K562 (cell line): ENCODE data around the gene SLC35B1. TPM values are rescaled to one million over a fixed set of nuclear protein-coding genes. Genes with fewer than 3 reads are reported as not detected.
"Not testable (repeated sequence)": the region's sequence is repeated elsewhere in the genome, so short reads cannot be mapped to it uniquely, and the experiment has no call there.

Experiments
- ATAC-seq: fragments of 200-7000 bp; cut with Tn5 transposase; 3 replicates; pipeline ENCODE4 v1.9.1; 2020; ENCODE audit warnings: moderate library complexity
- BruUV-seq: library from RNA; stranded (reverse); fragments of 400-500 nt; replicated peaks from 2 replicates; lab custom pipeline; 2021; lab: Mats Ljungman, UMichigan
- CTCF ChIA-PET: fragments of 300-600 bp; formaldehyde crosslinking; extraction: SDS; loops from one replicate; lab custom pipeline; 2021; ENCODE audit warnings: low intra/inter-chr PET ratio; lab: Yijun Ruan, JAX
- POLR2A ChIA-PET: fragments of 300-600, 350-650 bp; sonication (Branson Sonifier 250); formaldehyde crosslinking; extraction: SDS; loops from one replicate; lab custom pipeline; 2021; ENCODE audit warnings: antibody characterized with exemption, inconsistent platforms; lab: Yijun Ruan, JAX
- DNase-seq, 4 experiments: peaks; one replicate each; pipeline versions ENCODE4 v3.0.0 to v3.0.0-alpha.2; 2011 to 2018; ENCODE audit warnings: low spot score in 3 of 4, mixed read lengths in 3 of 4; ENCODE audit errors: extremely low read depth in 1 of 4
- FAIRE-seq: peaks from 2 replicates; lab custom pipeline; 2011; peaks lifted over from hg19 to GRCh38; lab: Jason Lieb, UNC
- H2AFZ ChIP-seq: 2 replicates; pipeline ENCODE4 v1.6.0; 2011; ENCODE audit warnings: low read depth, low read length, control low read depth, inconsistent platforms
- H3K27ac ChIP-seq: fragments of 200-600 bp; 3 replicates; pipeline ENCODE4 v1.8.0; 2011; ENCODE audit warnings: low read depth, mild to moderate bottlenecking, control low read depth, inconsistent platforms, low read length, moderate library complexity, mixed read lengths; ENCODE audit errors: extremely low read depth
- H3K27me3 ChIP-seq, 2 experiments: fragments of 300-600 bp in 1 of 2; 2 replicates in 1 of 2; 3 replicates in 1 of 2; pipeline versions ENCODE4 v1.6.0 to v1.8.0; 2011; ENCODE audit warnings: inconsistent platforms in 2 of 2, low read length in 2 of 2, mild to moderate bottlenecking in 1 of 2, mixed read lengths in 1 of 2, moderate library complexity in 1 of 2; ENCODE audit not compliant: control insufficient read depth in 2 of 2, insufficient read depth in 2 of 2
- H3K36me3 ChIP-seq: fragments of 300-600 bp; 3 replicates; pipeline ENCODE4 v1.8.0; 2011; ENCODE audit warnings: mild to moderate bottlenecking, low read length, inconsistent platforms; ENCODE audit not compliant: control insufficient read depth, insufficient read depth
- H3K4me1 ChIP-seq, 2 experiments: fragments of 200-600 bp in 1 of 2; replicated peaks in 1 of 2; 2 replicates in 1 of 2; 3 replicates in 1 of 2; pipeline versions ENCODE4 v1.5.1 to v1.8.0; 2011; ENCODE audit warnings: inconsistent platforms in 2 of 2, low read length in 2 of 2, mild to moderate bottlenecking in 1 of 2, mixed read lengths in 1 of 2, moderate library complexity in 1 of 2; ENCODE audit not compliant: control insufficient read depth in 2 of 2, insufficient read depth in 2 of 2
- H3K4me2 ChIP-seq: 2 replicates; pipeline ENCODE4 v1.6.1; 2011; ENCODE audit warnings: low read length, control low read depth, inconsistent platforms, mixed read lengths; ENCODE audit not compliant: insufficient read depth
- H3K4me3 ChIP-seq: fragments of 200-600 bp; sonication (generic), shearing (Covaris generic); 2 replicates; pipeline ENCODE4 v1.5.1; 2016; ENCODE audit warnings: control low read depth, inconsistent platforms
- H3K79me2 ChIP-seq: fragments of 200-600 bp; 3 replicates; pipeline ENCODE4 v1.8.0; 2011; ENCODE audit warnings: low read length, inconsistent platforms; ENCODE audit not compliant: control insufficient read depth, insufficient read depth
- H3K9ac ChIP-seq, 2 experiments: 2 replicates each; pipeline versions ENCODE4 v1.6.0 to v1.6.1; 2011; ENCODE audit warnings: low read depth in 2 of 2, low read length in 2 of 2, control low read depth in 1 of 2, inconsistent platforms in 1 of 2, mild to moderate bottlenecking in 1 of 2, mixed read lengths in 1 of 2; ENCODE audit not compliant: insufficient read depth in 1 of 2
- H3K9me1 ChIP-seq: one replicate; pipeline ENCODE4 v1.6.0; 2011; ENCODE audit warnings: inconsistent platforms, mild to moderate bottlenecking, low read length, moderate library complexity; ENCODE audit not compliant: control insufficient read depth, insufficient read depth
- H3K9me3 ChIP-seq: replicated peaks from 2 replicates; pipeline ENCODE4 v1.5.1; 2011; ENCODE audit warnings: low read depth, low read length, inconsistent platforms; ENCODE audit not compliant: control insufficient read depth, insufficient read depth
- H4K20me1 ChIP-seq: replicated peaks from 2 replicates; pipeline ENCODE4 v1.6.1; 2011; ENCODE audit warnings: low read length, inconsistent platforms, mixed read lengths; ENCODE audit not compliant: control insufficient read depth, insufficient read depth
- NR2C1 ChIP-seq, 2 experiments: fragments of 450-650 bp; IDR thresholded peaks; 2 replicates each; pipeline ENCODE4 v1.6.1; 2017; ENCODE audit warnings: mild to moderate bottlenecking in 2 of 2, antibody characterized with exemption in 1 of 2, inconsistent platforms in 1 of 2, missing compliant biosample characterization in 1 of 2, missing genetic modification characterization in 1 of 2
- ZC3H8 ChIP-seq: fragments of 450-650 bp; IDR thresholded peaks from 2 replicates; pipeline ENCODE4 v1.6.1; 2017
- WGBS: fragments of 100-300 bp; shearing (Covaris generic); methylation state at CpG from one replicate; pipeline ENCODE4 v1.1.6; 2016; ENCODE audit warnings: low coverage, mixed read lengths; ENCODE audit not compliant: insufficient coverage; ENCODE audit errors: missing lambda C conversion rate; 5-methylcytosine and 5-hydroxymethylcytosine counted together
- in situ Hi-C: fragments of 300-500 bp; cut with MboI; formaldehyde crosslinking; loops from 4 replicates; pipeline ENCODE4 v1.15.0; 2018; ENCODE audit warnings: inconsistent platforms, mixed read lengths
- intact Hi-C: fragments of 100-400 bp; cut with micrococcal nuclease; formaldehyde crosslinking; loops from 2 replicates; pipeline ENCODE4 v1.14.2; 2022
- polyA plus RNA-seq, 8 experiments: library from polyadenylated mRNA; depleted of rRNA in 4 of 8; stranded (reverse) in 5 of 8; unstranded in 3 of 8; fragments of >200 nt; fragmentation: Nextera tagmentation in 2 of 8; fragmentation: Illumina TruSeq in 1 of 8; extraction: Ambion mirVana in 2 of 8; extraction: Trizol in 1 of 8; gene quantifications; 2 replicates each; pipeline versions ENCODE4 v1.2.1 to v1.2.3, GENCODE V29; 2011 to 2014; ENCODE audit warnings: inconsistent platforms in 1 of 8, missing spikeins in 1 of 8
- total RNA-seq, 7 experiments: library from RNA; depleted of rRNA in 6 of 7; stranded (reverse); fragments of >200 nt in 6 of 7; fragmentation: Illumina TruSeq in 2 of 7; extraction: Trizol in 2 of 7; gene quantifications; 2 replicates each; pipeline versions ENCODE4 v1.2.1 to v1.2.3, GENCODE V29; 2011 to 2021; ENCODE audit warnings: low replicate concordance in 1 of 7
- TF ChIP-seq, protein P1 (sequence below): fragments of 250-450 bp; sonication (Bioruptor Pico); IDR thresholded peaks from 2 replicates; pipeline ENCODE4 v1.8.0; 2022; ENCODE audit warnings: moderate library complexity, mild to moderate bottlenecking, inconsistent platforms
- TF ChIP-seq, protein P2 (sequence below): fragments of 250-450 bp; sonication (Bioruptor Pico); IDR thresholded peaks from 2 replicates; pipeline ENCODE4 v1.9.0; 2021; ENCODE audit warnings: mild to moderate bottlenecking

The SLC35B1 gene
- total and polyA plus RNA-seq, 9 of the 15 experiments (the other 6 are each of a cell fraction or from before 2014, with no cell fraction given), result 51.4 to 87.9 (median 66.3) TPM

DNA sequence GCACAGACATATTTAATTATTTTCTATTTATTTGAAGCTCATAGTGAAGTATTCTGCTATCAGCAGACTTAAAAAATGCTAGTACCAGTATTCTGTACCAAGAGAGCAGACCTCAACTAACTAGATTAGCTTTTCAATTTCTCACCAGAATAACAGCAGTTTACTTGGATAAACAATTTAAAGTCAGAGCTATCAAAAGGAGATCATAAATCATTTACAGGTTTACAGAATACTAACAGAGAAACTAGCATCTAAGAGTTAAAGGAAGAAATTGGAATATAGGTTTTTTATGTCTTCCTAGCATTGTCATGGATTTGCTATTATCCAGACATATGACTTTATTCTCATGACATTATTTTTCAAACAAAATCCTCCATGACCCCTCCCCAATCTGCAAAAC is 33.3 kb downstream of the SLC35B1 start (continued):
- TF ChIP-seq, protein P1, sequence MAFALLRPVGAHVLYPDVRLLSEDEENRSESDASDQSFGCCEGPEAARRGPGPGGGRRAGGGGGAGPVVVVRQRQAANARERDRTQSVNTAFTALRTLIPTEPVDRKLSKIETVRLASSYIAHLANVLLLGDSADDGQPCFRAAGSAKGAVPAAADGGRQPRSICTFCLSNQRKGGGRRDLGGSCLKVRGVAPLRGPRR (CRISPR knock-in tag), result no peak
- TF ChIP-seq ZC3H8, result no peak
- no peak for TF ChIP-seq NR2C1 (IDR thresholded peaks at IDR 0.05)
- TF ChIP-seq NR2C1 (tag; IDR thresholded peaks at IDR 0.05), result no peak
- TF ChIP-seq, protein P2, sequence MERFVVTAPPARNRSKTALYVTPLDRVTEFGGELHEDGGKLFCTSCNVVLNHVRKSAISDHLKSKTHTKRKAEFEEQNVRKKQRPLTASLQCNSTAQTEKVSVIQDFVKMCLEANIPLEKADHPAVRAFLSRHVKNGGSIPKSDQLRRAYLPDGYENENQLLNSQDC (CRISPR knock-in tag), result no peak

DNA sequence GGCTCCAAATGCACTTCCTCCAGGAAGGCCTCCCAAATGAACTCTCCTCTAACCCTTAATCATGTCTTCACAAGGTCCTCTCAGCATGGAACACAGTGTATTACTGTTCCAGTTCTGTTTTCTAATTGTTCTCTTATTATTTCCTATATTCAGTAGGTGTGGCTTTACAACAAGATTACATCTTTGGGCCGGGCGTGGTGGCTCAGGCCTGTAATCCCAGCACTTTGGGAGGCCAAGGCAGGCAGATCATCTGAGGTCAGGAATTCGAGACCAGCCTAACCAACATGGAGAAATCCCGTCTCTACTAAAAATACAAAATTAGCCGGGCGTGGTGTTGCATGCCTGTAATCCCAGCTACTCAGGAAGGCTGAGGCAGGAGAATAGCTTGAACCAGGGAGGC is 34.1 kb downstream of the SLC35B1 start:
- ATAC-seq, H3K9me3 ChIP-seq, intact Hi-C loops: not testable (repeated sequence)

More for the DNA sequence above, 34.1 kb downstream of the SLC35B1 start:
- H4K20me1 ChIP-seq, BruUV-seq, H3K9me1 ChIP-seq, H2AFZ ChIP-seq, H3K27ac ChIP-seq, DNase-seq, in situ Hi-C loops, H3K9ac ChIP-seq, CTCF ChIA-PET, H3K4me3 ChIP-seq, H3K27me3 ChIP-seq, H3K4me2 ChIP-seq, FAIRE-seq: not testable (repeated sequence)
- POLR2A ChIA-PET, result interaction anchor here (1.4 kb wide), 1 partner anchor 27 kb away, joined by 5 read pairs; no protein-coding TSS in a partner anchor
- peaks cover 76% of the 10 kb centered on the region for H3K79me2 ChIP-seq
- H3K36me3 ChIP-seq, result peaks cover 24% of the 10 kb centered on the region
- 60% methylated on average over 6 of the region's 6 CpGs for WGBS
- H3K4me1 ChIP-seq, result peaks cover 7 to 15% of the 10 kb centered on the region in 2 experiments; a peak in 4 of 5 replicates
